Activated naive CD4-positive, alpha-beta T cell (primary cell): ENCODE measurements around the gene RHOV.
"Not testable (repeated sequence)": the region's sequence is repeated elsewhere in the genome, so short reads cannot be mapped to it uniquely, and the experiment has no call there.

Experiments
- DNase-seq, 4 experiments: peaks; one replicate each; lab custom pipeline; 2025; lab: John Stamatoyannopoulos, UW

Gene RHOV

GRCh38 chr15:40872791-40873693 is 992 bp downstream of the RHOV start:
- DNase-seq: no peak

GRCh38 chr15:40871749-40872617 is 2.1 kb downstream of the RHOV start:
- DNase-seq: no peak

GRCh38 chr15:40870716-40871115 is 3.3 kb downstream of the RHOV start:
- DNase-seq: no peak

- no peak for DNase-seq
Measured at GRCh38 chr15:40869686-40870085, 4.3 kb downstream of the RHOV start.

- DNase-seq: no peak
Measured at GRCh38 chr15:40867199-40867598, 6.8 kb downstream of the RHOV start.

- DNase-seq: no peak
Measured at GRCh38 chr15:40863660-40864270, 10.3 kb downstream of the RHOV start.

GRCh38 chr15:40861147-40861546 is 12.9 kb downstream of the RHOV start:
- not testable (repeated sequence) for DNase-seq

- DNase-seq: peak; percentile 64 to 77 (median 73)
Measured at GRCh38 chr15:40859206-40859851, 14.7 kb downstream of the RHOV start.

- DNase-seq: no peak
Measured at GRCh38 chr15:40858706-40859105, 15.3 kb downstream of the RHOV start.

- DNase-seq: peak; percentile 53 to 74 (median 70)
Measured at GRCh38 chr15:40857601-40858341, 16.3 kb downstream of the RHOV start.

- DNase-seq: no peak
Measured at GRCh38 chr15:40856746-40857145, 17.3 kb downstream of the RHOV start.

- no peak for DNase-seq
Measured at GRCh38 chr15:40855706-40856234, 18.3 kb downstream of the RHOV start.

- DNase-seq: no peak
Measured at GRCh38 chr15:40854161-40854560, 19.9 kb downstream of the RHOV start.

GRCh38 chr15:40853241-40853890 is 20.7 kb downstream of the RHOV start:
- no peak for DNase-seq

- DNase-seq: no peak
Measured at GRCh38 chr15:40852529-40852928, 21.5 kb downstream of the RHOV start.

GRCh38 chr15:40850576-40851112 is 23.4 kb downstream of the RHOV start:
- DNase-seq: no peak

- DNase-seq: no peak
Measured at GRCh38 chr15:40847223-40847961, 26.6 kb downstream of the RHOV start.

GRCh38 chr15:40846841-40847222 is 27.2 kb downstream of the RHOV start:
- no peak for DNase-seq

- no peak for DNase-seq
Measured at GRCh38 chr15:40845511-40846284, 28.3 kb downstream of the RHOV start.
